Measurements from ENCODE around the gene SPIB.

- TF ChIP-seq EZH2 (IDR thresholded peaks at IDR 0.05; ENCODE audit: low read length) = no peak
- TF ChIP-seq, protein P1, sequence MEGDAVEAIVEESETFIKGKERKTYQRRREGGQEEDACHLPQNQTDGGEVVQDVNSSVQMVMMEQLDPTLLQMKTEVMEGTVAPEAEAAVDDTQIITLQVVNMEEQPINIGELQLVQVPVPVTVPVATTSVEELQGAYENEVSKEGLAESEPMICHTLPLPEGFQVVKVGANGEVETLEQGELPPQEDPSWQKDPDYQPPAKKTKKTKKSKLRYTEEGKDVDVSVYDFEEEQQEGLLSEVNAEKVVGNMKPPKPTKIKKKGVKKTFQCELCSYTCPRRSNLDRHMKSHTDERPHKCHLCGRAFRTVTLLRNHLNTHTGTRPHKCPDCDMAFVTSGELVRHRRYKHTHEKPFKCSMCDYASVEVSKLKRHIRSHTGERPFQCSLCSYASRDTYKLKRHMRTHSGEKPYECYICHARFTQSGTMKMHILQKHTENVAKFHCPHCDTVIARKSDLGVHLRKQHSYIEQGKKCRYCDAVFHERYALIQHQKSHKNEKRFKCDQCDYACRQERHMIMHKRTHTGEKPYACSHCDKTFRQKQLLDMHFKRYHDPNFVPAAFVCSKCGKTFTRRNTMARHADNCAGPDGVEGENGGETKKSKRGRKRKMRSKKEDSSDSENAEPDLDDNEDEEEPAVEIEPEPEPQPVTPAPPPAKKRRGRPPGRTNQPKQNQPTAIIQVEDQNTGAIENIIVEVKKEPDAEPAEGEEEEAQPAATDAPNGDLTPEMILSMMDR (optimal IDR thresholded peaks at IDR 0.05 in 1 of 3, IDR thresholded peaks at IDR 0.05 in 1 of 3, conservative IDR thresholded peaks at IDR 0.05 in 1 of 3; ENCODE audit: extremely low read depth in 1 of 3, insufficient read depth in 2 of 3, low read length in 3 of 3) = no peak
These were observed 870 bp downstream of the SPIB start for GRCh38 chr19:50419580-50420035.
